Muscle layer of duodenum (tissue), 2 donors: ENCODE data around the gene MGAT3.
A peak's percentile ranks its signal among the peaks of the same experiment; 100 is the strongest.

ENCODE experiments used
- H3K27ac ChIP-seq: one replicate; pipeline ENCODE4 v1.7.0; 2013; ENCODE audit warnings: mild to moderate bottlenecking, low read length
- H3K27me3 ChIP-seq: one replicate; pipeline ENCODE4 v1.7.0; 2013; ENCODE audit warnings: low read depth, mild to moderate bottlenecking, control low read depth, low read length
- H3K36me3 ChIP-seq, 2 donors: one replicate each; pipeline ENCODE4 v1.7.0; 2013; ENCODE audit warnings: low read length in 2 of 2, control low read depth in 1 of 2, mild to moderate bottlenecking in 1 of 2; ENCODE audit not compliant: insufficient read depth in 2 of 2, control insufficient read depth in 1 of 2
- H3K4me1 ChIP-seq, 2 donors: one replicate each; pipeline ENCODE4 v1.7.0; 2013; ENCODE audit warnings: low read length in 2 of 2, mild to moderate bottlenecking in 2 of 2, control low read depth in 1 of 2, moderate library complexity in 1 of 2; ENCODE audit not compliant: insufficient read depth in 2 of 2, control insufficient read depth in 1 of 2
- H3K4me3 ChIP-seq, 2 donors: one replicate each; pipeline ENCODE4 v1.7.0; 2013; ENCODE audit warnings: low read length in 2 of 2, low read depth in 1 of 2, mild to moderate bottlenecking in 1 of 2
- H3K9me3 ChIP-seq, 2 donors: one replicate each; pipeline ENCODE4 v1.7.0; 2013; ENCODE audit warnings: low read length in 2 of 2, control low read depth in 1 of 2, mild to moderate bottlenecking in 1 of 2; ENCODE audit not compliant: control insufficient read depth in 1 of 2
- donor health status: healthy.

Gene MGAT3

DNA sequence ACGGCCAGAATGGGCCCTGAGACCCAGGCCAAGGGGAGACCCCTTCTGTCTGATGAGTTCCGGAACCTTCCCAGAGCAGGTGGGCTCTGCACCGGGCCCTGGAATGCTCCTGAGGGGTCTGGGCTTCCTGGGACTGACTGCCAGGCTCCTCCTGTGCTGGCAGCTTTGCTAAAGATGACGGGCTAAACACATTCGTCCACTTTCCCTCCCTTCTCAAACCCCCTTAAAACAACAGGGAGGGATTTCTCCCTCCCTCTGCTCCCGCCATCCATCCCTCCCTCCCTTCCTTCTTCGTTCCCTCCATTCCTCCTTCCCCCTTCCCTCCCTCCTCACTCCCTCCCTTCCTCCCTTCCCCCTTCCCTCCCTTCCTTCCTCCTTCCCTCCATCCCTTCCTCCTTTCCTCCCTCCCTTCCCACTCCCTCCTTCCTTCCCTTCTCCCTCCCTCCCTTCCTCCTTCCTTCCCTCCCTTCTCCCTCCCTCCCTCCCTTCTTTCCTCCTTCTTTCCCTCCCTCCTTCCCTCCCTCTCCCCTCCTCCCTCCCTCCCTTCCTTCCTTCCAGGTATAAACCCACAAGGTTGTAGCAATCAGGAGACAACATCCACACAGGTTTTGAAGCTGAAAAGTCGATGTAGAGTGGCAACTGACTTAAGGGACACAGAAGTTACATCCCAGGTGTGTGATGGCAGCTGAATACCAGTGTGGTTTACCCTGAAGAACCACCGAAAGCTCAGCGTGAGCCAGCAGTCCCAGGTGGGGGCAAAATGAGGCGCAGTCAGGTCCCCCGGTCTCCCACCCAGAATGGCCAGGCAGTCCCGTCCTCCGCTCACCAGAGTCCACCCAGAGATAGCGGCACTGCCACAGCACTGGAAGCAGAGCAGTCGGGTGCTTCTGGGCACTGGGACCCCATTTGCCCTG, 18.8 kb upstream of the MGAT3 start:
- Histone ChIP-seq H3K4me3 (peak overlapping the region; percentile 34 to 49), H3K27ac (peak overlapping the region; percentile 39)

DNA sequence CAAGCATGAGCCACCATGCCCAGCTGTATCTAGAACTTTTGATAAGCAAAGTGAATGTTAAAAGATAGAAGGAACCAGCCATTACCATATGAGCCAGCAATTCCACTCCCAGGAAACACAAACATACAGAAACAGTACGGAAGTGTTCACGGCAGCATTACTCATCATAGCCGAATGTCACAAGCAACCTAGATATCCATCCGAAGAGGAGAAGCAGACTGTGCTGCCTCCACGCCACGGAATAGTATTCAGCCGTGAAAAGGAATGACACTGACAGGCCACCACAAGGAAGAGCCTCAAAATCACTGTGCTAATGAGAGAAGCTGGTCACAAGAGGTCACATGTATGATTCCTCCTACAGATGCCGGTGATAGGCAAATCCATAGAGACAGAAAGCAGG, 17.6 kb upstream of the MGAT3 start:
- no peaks in the 10 kb centered on the region for H3K36me3 ChIP-seq
- no peak overlapping the region for H3K4me3 ChIP-seq
- H3K27ac ChIP-seq = no peak overlapping the region
- no peaks in the 10 kb centered on the region for H3K27me3 ChIP-seq
- no peaks in the 10 kb centered on the region for H3K9me3 ChIP-seq
- peaks cover 6 to 7% of the 10 kb centered on the region in 2 donors for H3K4me1 ChIP-seq

More for the DNA sequence above, 18.8 kb upstream of the MGAT3 start:
- H3K4me1 ChIP-seq = peaks cover 6 to 7% of the 10 kb centered on the region in 2 donors
- no peaks in the 10 kb centered on the region for H3K27me3 ChIP-seq
- peaks cover 0 to 5% of the 10 kb centered on the region in 2 donors for H3K36me3 ChIP-seq
- no peaks in the 10 kb centered on the region for H3K9me3 ChIP-seq

DNA sequence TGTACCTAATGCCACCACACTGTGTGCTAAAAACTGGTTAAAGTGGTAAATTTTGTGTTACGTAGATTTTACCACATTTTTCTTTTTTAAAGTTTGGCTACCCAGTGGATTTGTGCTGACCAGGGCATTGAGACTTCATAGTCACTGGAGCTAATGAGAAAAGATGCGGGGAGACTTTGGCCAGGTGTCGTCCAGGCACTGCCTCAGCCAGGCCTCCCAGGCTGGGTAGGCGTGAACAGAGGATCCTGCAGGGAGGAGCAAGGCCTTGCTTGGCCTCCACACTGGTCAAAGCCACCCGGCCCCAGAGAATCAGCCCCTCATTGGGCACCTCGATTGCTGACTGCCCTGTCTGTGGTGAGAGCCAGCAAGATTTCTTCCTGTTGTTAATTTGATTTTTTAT, 13.4 kb upstream of the MGAT3 start:
- Histone ChIP-seq H3K27me3 (no peaks in the 10 kb centered on the region), H3K9me3 (no peaks in the 10 kb centered on the region), H3K27ac (no peak overlapping the region), H3K4me1 (no peaks in the 10 kb centered on the region), H3K4me3 (no peak overlapping the region), H3K36me3 (no peaks in the 10 kb centered on the region)

GRCh38 chr22:39444247-39444800, 12.5 kb upstream of the MGAT3 start:
- no peaks in the 10 kb centered on the region for H3K36me3 ChIP-seq
- no peaks in the 10 kb centered on the region for H3K27me3 ChIP-seq
- H3K4me3 ChIP-seq = no peak overlapping the region
- H3K9me3 ChIP-seq = no peaks in the 10 kb centered on the region
- no peak overlapping the region for H3K27ac ChIP-seq
- no peaks in the 10 kb centered on the region for H3K4me1 ChIP-seq

DNA sequence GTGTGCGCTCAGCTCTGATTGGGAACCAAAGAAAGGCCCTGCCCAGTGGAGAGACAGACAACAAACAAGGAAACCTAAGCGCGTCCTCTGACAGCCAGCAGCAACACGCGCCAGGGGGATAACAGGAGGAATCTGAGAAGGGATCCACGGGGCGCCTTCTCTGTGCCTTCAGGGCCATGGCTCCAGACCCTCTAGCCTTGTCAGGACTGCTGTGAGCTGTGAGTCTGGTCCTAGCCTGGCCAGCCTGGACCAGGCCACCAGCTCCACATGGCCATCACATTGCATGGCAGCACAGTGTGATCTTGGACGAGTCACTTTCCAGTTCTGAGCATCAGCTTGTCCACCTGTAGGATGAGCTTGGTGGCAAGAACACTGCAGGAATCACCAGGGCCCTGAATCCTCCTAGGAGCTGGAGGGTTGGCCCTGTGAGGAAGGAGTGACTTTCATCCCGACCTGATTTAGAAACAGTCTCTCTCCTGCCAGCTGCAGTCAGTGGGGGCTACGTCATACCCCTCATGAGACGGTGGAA, 11.8 kb upstream of the MGAT3 start:
- Histone ChIP-seq H3K9me3 (no peaks in the 10 kb centered on the region), H3K27me3 (no peaks in the 10 kb centered on the region), H3K4me3 (no peak overlapping the region), H3K27ac (no peak overlapping the region), H3K4me1 (no peaks in the 10 kb centered on the region), H3K36me3 (no peaks in the 10 kb centered on the region)

- no peaks in the 10 kb centered on the region for H3K4me1 ChIP-seq
- H3K4me3 ChIP-seq = no peak overlapping the region
- no peaks in the 10 kb centered on the region for H3K9me3 ChIP-seq
- no peaks in the 10 kb centered on the region for H3K27me3 ChIP-seq
- no peaks in the 10 kb centered on the region for H3K36me3 ChIP-seq
- H3K27ac ChIP-seq = no peak overlapping the region
Observed at GRCh38 chr22:39445678-39446077, 11.1 kb upstream of the MGAT3 start.

DNA sequence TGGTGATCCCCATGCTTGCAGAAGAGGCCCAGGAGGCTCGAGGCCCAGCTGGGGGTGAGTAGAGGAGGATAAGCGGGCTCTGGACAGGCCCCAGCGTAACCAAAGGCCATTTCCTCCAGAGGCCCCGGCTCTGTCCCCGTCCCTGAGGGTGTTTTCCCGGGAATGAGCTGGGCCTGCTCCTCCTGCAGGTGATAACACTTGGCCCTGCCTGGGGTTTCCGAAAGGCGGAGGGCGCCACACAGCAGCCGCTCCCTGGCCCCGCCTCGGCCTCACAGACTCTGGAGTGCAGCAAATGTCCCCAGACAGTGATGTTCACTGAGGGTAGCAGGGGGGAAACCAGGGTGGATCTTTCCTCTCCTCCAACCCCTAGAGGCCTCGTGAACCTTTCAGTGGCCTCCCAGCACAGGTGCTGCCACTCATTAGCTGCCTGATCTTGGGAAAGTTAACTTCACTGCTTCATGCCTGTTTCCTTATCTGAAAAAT, 10.5 kb upstream of the MGAT3 start:
- Histone ChIP-seq H3K9me3 (no peaks in the 10 kb centered on the region), H3K27me3 (no peaks in the 10 kb centered on the region), H3K27ac (no peak overlapping the region), H3K4me3 (no peak overlapping the region), H3K4me1 (no peaks in the 10 kb centered on the region), H3K36me3 (no peaks in the 10 kb centered on the region)

GRCh38 chr22:39448205-39449054, 8.4 kb upstream of the MGAT3 start:
- Histone ChIP-seq H3K27ac (no peak overlapping the region), H3K27me3 (no peaks in the 10 kb centered on the region), H3K9me3 (no peaks in the 10 kb centered on the region), H3K36me3 (no peaks in the 10 kb centered on the region), H3K4me1 (no peaks in the 10 kb centered on the region), H3K4me3 (no peak overlapping the region)

- H3K4me3 ChIP-seq = no peak overlapping the region
- H3K9me3 ChIP-seq = no peaks in the 10 kb centered on the region
- H3K27ac ChIP-seq = no peak overlapping the region
- no peaks in the 10 kb centered on the region for H3K4me1 ChIP-seq
- no peaks in the 10 kb centered on the region for H3K36me3 ChIP-seq
- H3K27me3 ChIP-seq = no peaks in the 10 kb centered on the region
Observed at GRCh38 chr22:39449708-39450107, 7.1 kb upstream of the MGAT3 start.

- Histone ChIP-seq H3K36me3 (no peaks in the 10 kb centered on the region), H3K4me3 (no peak overlapping the region), H3K27ac (no peak overlapping the region), H3K27me3 (no peaks in the 10 kb centered on the region), H3K4me1 (no peaks in the 10 kb centered on the region), H3K9me3 (no peaks in the 10 kb centered on the region)
Observed at GRCh38 chr22:39450258-39450955, 6.4 kb upstream of the MGAT3 start.
